HEK293 (cell line): ENCODE data around the gene EBF3.

ENCODE experiments used
- CTCF ChIA-PET: fragments of 350-600 bp; formaldehyde crosslinking; extraction: SDS; loops from one replicate; lab custom pipeline; 2021; ENCODE audit warnings: antibody characterized with exemption; lab: Yijun Ruan, JAX
- POLR2A ChIA-PET: fragments of 300-600 bp; formaldehyde crosslinking; extraction: SDS; loops from one replicate; lab custom pipeline; 2020; ENCODE audit warnings: antibody characterized with exemption, inconsistent platforms; lab: Yijun Ruan, JAX
- H3K27ac ChIP-seq: fragments of 200-500 bp; sonication (Bioruptor generic); 2 replicates; pipeline ENCODE4 v1.5.1; 2014; ENCODE audit warnings: low read depth, low read length, control low read depth, inconsistent platforms; ENCODE audit errors: extremely low read depth
- H3K36me3 ChIP-seq, 2 experiments: fragments of 200-500 bp in 1 of 2; sonication (Bioruptor generic) in 1 of 2; 1 replicate in 1 of 2; 2 replicates in 1 of 2; pipeline ENCODE4 v1.5.1; 2014 to 2017; ENCODE audit warnings: inconsistent platforms in 2 of 2, low read length in 2 of 2; ENCODE audit not compliant: control insufficient read depth in 2 of 2, insufficient read depth in 1 of 2
- H3K4me1 ChIP-seq: fragments of 200-500 bp; sonication (Bioruptor generic); 2 replicates; pipeline ENCODE4 v1.5.1; 2014; ENCODE audit warnings: mild to moderate bottlenecking, low read length, inconsistent platforms; ENCODE audit not compliant: control insufficient read depth, insufficient read depth
- H3K4me3 ChIP-seq: 2 replicates; pipeline ENCODE4 v1.5.1; 2011; ENCODE audit warnings: low read depth, mild to moderate bottlenecking, control low read depth, low read length, moderate library complexity
- H3K9me3 ChIP-seq: fragments of 200-500 bp; sonication (Bioruptor generic); 2 replicates; pipeline ENCODE4 v1.5.1; 2014; ENCODE audit warnings: low read depth, low read length, inconsistent platforms; ENCODE audit not compliant: control insufficient read depth, insufficient read depth
- HOXA7 ChIP-seq: sonication (generic); formaldehyde crosslinking; IDR thresholded peaks from 2 replicates; pipeline ENCODE4 v1.8.1; 2022; ENCODE audit warnings: missing genetic modification reagents, borderline replicate concordance
- IKZF3 ChIP-seq: fragments of 450-650 bp; IDR thresholded peaks from 2 replicates; pipeline ENCODE4 v1.5.0; 2018; ENCODE audit warnings: missing biosample characterization, mild to moderate bottlenecking, missing genetic modification characterization, moderate library complexity
- KLF1 ChIP-seq: fragments of 450-650 bp; formaldehyde crosslinking; IDR thresholded peaks from 2 replicates; pipeline ENCODE4 v1.5.1; 2016; ENCODE audit warnings: missing biosample characterization, missing genetic modification characterization
- MEIS1 ChIP-seq: sonication (generic); formaldehyde crosslinking; IDR thresholded peaks from 2 replicates; pipeline ENCODE4 v1.8.1; 2022; ENCODE audit warnings: missing genetic modification reagents, mild to moderate bottlenecking, borderline replicate concordance
- OVOL3 ChIP-seq: fragments of 450-650 bp; formaldehyde crosslinking; IDR thresholded peaks from 2 replicates; pipeline ENCODE4 v1.5.1; 2016; ENCODE audit warnings: missing biosample characterization, missing genetic modification characterization
- PRDM1 ChIP-seq: fragments of 450-650 bp; formaldehyde crosslinking; IDR thresholded peaks from 2 replicates; pipeline ENCODE4; 2016; ENCODE audit warnings: missing biosample characterization, missing genetic modification characterization
- RBAK ChIP-seq: fragments of 450-650 bp; formaldehyde crosslinking; IDR thresholded peaks from 2 replicates; pipeline ENCODE4 v1.5.1; 2016; ENCODE audit warnings: missing biosample characterization, missing genetic modification characterization
- ZBTB1 ChIP-seq: fragments of 450-650 bp; formaldehyde crosslinking; IDR thresholded peaks from 2 replicates; pipeline ENCODE4 v1.5.1; 2016; ENCODE audit warnings: missing biosample characterization, missing genetic modification characterization
- ZNF10 ChIP-seq: fragments of 450-650 bp; formaldehyde crosslinking; IDR thresholded peaks from 2 replicates; pipeline ENCODE4 v1.5.1; 2017; ENCODE audit warnings: missing biosample characterization, missing genetic modification characterization
- ZNF132 ChIP-seq: fragments of 450-650 bp; formaldehyde crosslinking; IDR thresholded peaks from 2 replicates; pipeline ENCODE4 v1.5.1; 2017; ENCODE audit warnings: missing biosample characterization, missing genetic modification characterization, borderline replicate concordance
- ZNF274 ChIP-seq, 2 experiments: fragments of 200-500 bp in 1 of 2; fragments of 450-650 bp in 1 of 2; sonication (Bioruptor generic) in 1 of 2; formaldehyde crosslinking in 1 of 2; IDR thresholded peaks; 2 replicates each; pipeline versions ENCODE4 v1.5.1 to v1.6.1; 2014 to 2016; ENCODE audit warnings: borderline replicate concordance in 1 of 2, inconsistent platforms in 1 of 2, low read length in 1 of 2, missing biosample characterization in 1 of 2, missing genetic modification characterization in 1 of 2
- ZNF37A ChIP-seq: fragments of 450-650 bp; IDR thresholded peaks from 2 replicates; pipeline ENCODE4 v1.5.1; 2018; ENCODE audit warnings: missing biosample characterization, missing genetic modification characterization
- ZNF426 ChIP-seq: fragments of 450-650 bp; formaldehyde crosslinking; IDR thresholded peaks from 2 replicates; pipeline ENCODE4 v1.5.1; 2017; ENCODE audit warnings: missing biosample characterization, missing genetic modification characterization, mild to moderate bottlenecking, inconsistent platforms, moderate library complexity
- ZNF48 ChIP-seq: fragments of 450-650 bp; formaldehyde crosslinking; IDR thresholded peaks from 2 replicates; pipeline ENCODE4 v1.5.1; 2016; ENCODE audit warnings: missing biosample characterization, missing genetic modification characterization
- ZNF513 ChIP-seq: fragments of 450-650 bp; IDR thresholded peaks from 2 replicates; pipeline ENCODE4 v1.5.1; 2018; ENCODE audit warnings: missing biosample characterization, missing genetic modification characterization
- ZNF544 ChIP-seq: fragments of 450-650 bp; formaldehyde crosslinking; IDR thresholded peaks from 2 replicates; pipeline ENCODE4 v1.5.0; 2017; ENCODE audit warnings: missing biosample characterization, missing genetic modification characterization
- ZNF555 ChIP-seq: fragments of 450-650 bp; formaldehyde crosslinking; conservative IDR thresholded peaks from 2 replicates; pipeline ENCODE4 v1.5.1; 2017; ENCODE audit warnings: missing biosample characterization, mild to moderate bottlenecking, missing genetic modification characterization, inconsistent platforms
- ZNF571 ChIP-seq: fragments of 450-650 bp; formaldehyde crosslinking; IDR thresholded peaks from 2 replicates; pipeline ENCODE4 v1.5.0; 2017; ENCODE audit warnings: missing biosample characterization, missing genetic modification characterization
- ZNF585B ChIP-seq: fragments of 450-650 bp; formaldehyde crosslinking; IDR thresholded peaks from 2 replicates; pipeline ENCODE4 v1.5.1; 2016; ENCODE audit warnings: missing biosample characterization, missing genetic modification characterization
- ZNF621 ChIP-seq: fragments of 450-650 bp; formaldehyde crosslinking; IDR thresholded peaks from 2 replicates; pipeline ENCODE4 v1.5.1; 2017; ENCODE audit warnings: missing biosample characterization, missing genetic modification characterization
- ZNF624 ChIP-seq: fragments of 450-650 bp; formaldehyde crosslinking; IDR thresholded peaks from 2 replicates; pipeline ENCODE4 v1.5.1; 2017; ENCODE audit warnings: missing biosample characterization, missing genetic modification characterization
- ZNF701 ChIP-seq: fragments of 450-650 bp; formaldehyde crosslinking; IDR thresholded peaks from 2 replicates; pipeline ENCODE4 v1.5.1; 2016; ENCODE audit warnings: missing biosample characterization, missing genetic modification characterization
- ZNF776 ChIP-seq: fragments of 450-650 bp; formaldehyde crosslinking; IDR thresholded peaks from 2 replicates; pipeline ENCODE4 v1.5.0; 2017; ENCODE audit warnings: missing biosample characterization, missing genetic modification characterization, borderline replicate concordance
- ZNF837 ChIP-seq: fragments of 450-650 bp; formaldehyde crosslinking; IDR thresholded peaks from 2 replicates; pipeline ENCODE4 v1.5.1; 2016; ENCODE audit warnings: missing biosample characterization, missing genetic modification characterization
- ZSCAN16 ChIP-seq: fragments of 450-650 bp; formaldehyde crosslinking; IDR thresholded peaks from 2 replicates; pipeline ENCODE4 v1.5.1; 2016; ENCODE audit warnings: missing biosample characterization, missing genetic modification characterization
- ZXDB ChIP-seq: fragments of 450-650 bp; formaldehyde crosslinking; IDR thresholded peaks from 2 replicates; pipeline ENCODE4 v1.5.1; 2016; ENCODE audit warnings: missing biosample characterization, missing genetic modification characterization
- TF ChIP-seq, protein P1 (sequence below): fragments of 450-650 bp; formaldehyde crosslinking; IDR thresholded peaks from 2 replicates; pipeline ENCODE4 v1.5.1; 2017; ENCODE audit warnings: missing biosample characterization, missing genetic modification characterization
- TF ChIP-seq, protein P2 (sequence below): fragments of 450-650 bp; formaldehyde crosslinking; IDR thresholded peaks from 2 replicates; pipeline ENCODE4 v1.5.1; 2016; ENCODE audit warnings: missing biosample characterization, missing genetic modification characterization

EBF3 gene

GRCh38 chr10:129892548-129893052, 71.5 kb downstream of the EBF3 start (continued):
- TF ChIP-seq ZNF544 (tag by site-specific recombination) (no peak), ZNF555 (tag by site-specific recombination) (no peak), MEIS1 (no peak)
- TF ChIP-seq, all 188 proteins: peak for 0

GRCh38 chr10:129891806-129892205, 72.3 kb downstream of the EBF3 start:
- no peaks in the 10 kb centered on the region for H3K9me3 ChIP-seq
- no peak for TF ChIP-seq ZNF701
- no peak for TF ChIP-seq PRDM1 (tag by site-specific recombination)
- no peak for TF ChIP-seq OVOL3 (tag by site-specific recombination)
- TF ChIP-seq ZNF274 (IDR thresholded peaks at IDR 0.05; ENCODE audit: low read length) = no peak
- no peak for TF ChIP-seq ZNF274 (tag by site-specific recombination; IDR thresholded peaks at IDR 0.05; ENCODE audit: borderline replicate concordance)
- no peak for TF ChIP-seq ZNF837 (tag by site-specific recombination)
- no peak for TF ChIP-seq ZBTB1 (tag by site-specific recombination)
- TF ChIP-seq IKZF3 (tag by site-specific recombination) = no peak
- no peak for TF ChIP-seq ZNF426 (tag by site-specific recombination)
- TF ChIP-seq, protein P1, sequence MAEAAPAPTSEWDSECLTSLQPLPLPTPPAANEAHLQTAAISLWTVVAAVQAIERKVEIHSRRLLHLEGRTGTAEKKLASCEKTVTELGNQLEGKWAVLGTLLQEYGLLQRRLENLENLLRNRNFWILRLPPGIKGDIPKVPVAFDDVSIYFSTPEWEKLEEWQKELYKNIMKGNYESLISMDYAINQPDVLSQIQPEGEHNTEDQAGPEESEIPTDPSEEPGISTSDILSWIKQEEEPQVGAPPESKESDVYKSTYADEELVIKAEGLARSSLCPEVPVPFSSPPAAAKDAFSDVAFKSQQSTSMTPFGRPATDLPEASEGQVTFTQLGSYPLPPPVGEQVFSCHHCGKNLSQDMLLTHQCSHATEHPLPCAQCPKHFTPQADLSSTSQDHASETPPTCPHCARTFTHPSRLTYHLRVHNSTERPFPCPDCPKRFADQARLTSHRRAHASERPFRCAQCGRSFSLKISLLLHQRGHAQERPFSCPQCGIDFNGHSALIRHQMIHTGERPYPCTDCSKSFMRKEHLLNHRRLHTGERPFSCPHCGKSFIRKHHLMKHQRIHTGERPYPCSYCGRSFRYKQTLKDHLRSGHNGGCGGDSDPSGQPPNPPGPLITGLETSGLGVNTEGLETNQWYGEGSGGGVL (tag by site-specific recombination) = no peak
- TF ChIP-seq ZNF585B (tag by site-specific recombination) = no peak
- TF ChIP-seq ZNF513 = no peak
- no peak for TF ChIP-seq ZXDB (tag by site-specific recombination)
- no peak for TF ChIP-seq ZNF624 (tag by site-specific recombination)
- no peak for TF ChIP-seq ZNF776
- TF ChIP-seq HOXA7 (CRISPR knock-in tag) = no peak
- TF ChIP-seq KLF1 (tag by site-specific recombination) = no peak
- no peak for TF ChIP-seq ZNF621 (tag by site-specific recombination)
- TF ChIP-seq ZSCAN16 (tag by site-specific recombination) = no peak
- no peak for TF ChIP-seq ZNF10
- TF ChIP-seq RBAK (tag by site-specific recombination) = no peak
- no peaks in the 10 kb centered on the region for H3K36me3 ChIP-seq
- H3K4me3 ChIP-seq = no peak overlapping the region
- ChIA-PET POLR2A (no interaction called here), CTCF (interaction anchor here (1.6 kb wide), 1 partner anchor 22 kb away, joined by 4 read pairs; no protein-coding TSS in a partner anchor)
- no peak overlapping the region for H3K27ac ChIP-seq
- 0 out of 2 replicates have a peak, but pooled peaks cover 2% of the 10 kb centered on the region for H3K4me1 ChIP-seq

DNA sequence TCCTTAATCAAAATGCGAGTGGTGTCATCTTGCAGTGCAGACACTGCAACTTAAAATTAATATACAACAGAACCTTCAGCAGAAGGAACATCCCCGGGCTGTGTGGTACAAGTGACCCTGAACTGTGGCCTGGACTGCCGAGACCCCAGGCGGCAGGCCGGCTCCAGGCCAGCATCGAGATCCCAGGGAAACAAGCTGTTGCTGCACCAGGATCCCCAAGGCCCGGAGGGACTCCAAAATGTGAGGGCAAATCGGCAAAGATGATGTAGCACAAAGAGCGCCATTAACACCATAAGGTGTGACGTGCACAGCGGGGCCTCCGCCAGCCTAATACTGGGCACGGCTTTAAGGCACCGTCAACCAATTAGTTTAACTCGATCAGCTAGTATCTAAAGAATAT, 73.9 kb downstream of the EBF3 start:
- 0 out of 2 replicates have a peak, but pooled peaks cover 2% of the 10 kb centered on the region for H3K4me1 ChIP-seq
- ChIA-PET CTCF (interaction anchor here (1.1 to 1.6 kb wide), 3 partner anchors 8 to 237 kb away, joined by 3 to 4 read pairs (median 4); no protein-coding TSS in a partner anchor), POLR2A (no interaction called here)
- no peak overlapping the region for H3K4me3 ChIP-seq
- no peak overlapping the region for H3K27ac ChIP-seq
- no peaks in the 10 kb centered on the region for H3K9me3 ChIP-seq
- no peaks in the 10 kb centered on the region for H3K36me3 ChIP-seq
- TF ChIP-seq ZNF37A (tag by site-specific recombination) (no peak), ZNF701 (no peak), ZNF132 (tag by site-specific recombination) (no peak), MEIS1 (no peak), ZNF571 (tag by site-specific recombination) (no peak), ZNF48 (tag by site-specific recombination) (no peak)
- TF ChIP-seq, protein P2, sequence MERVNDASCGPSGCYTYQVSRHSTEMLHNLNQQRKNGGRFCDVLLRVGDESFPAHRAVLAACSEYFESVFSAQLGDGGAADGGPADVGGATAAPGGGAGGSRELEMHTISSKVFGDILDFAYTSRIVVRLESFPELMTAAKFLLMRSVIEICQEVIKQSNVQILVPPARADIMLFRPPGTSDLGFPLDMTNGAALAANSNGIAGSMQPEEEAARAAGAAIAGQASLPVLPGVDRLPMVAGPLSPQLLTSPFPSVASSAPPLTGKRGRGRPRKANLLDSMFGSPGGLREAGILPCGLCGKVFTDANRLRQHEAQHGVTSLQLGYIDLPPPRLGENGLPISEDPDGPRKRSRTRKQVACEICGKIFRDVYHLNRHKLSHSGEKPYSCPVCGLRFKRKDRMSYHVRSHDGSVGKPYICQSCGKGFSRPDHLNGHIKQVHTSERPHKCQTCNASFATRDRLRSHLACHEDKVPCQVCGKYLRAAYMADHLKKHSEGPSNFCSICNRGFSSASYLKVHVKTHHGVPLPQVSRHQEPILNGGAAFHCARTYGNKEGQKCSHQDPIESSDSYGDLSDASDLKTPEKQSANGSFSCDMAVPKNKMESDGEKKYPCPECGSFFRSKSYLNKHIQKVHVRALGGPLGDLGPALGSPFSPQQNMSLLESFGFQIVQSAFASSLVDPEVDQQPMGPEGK (tag by site-specific recombination) = no peak
